Endothelial cell of umbilical vein (primary cell): Measurements from ENCODE around the gene EXOC6. TPM values are rescaled to one million over a fixed set of nuclear protein-coding genes. Genes with fewer than 3 reads are reported as not detected.

Source experiments
- BruUV-seq: library from RNA; stranded (reverse); fragments of 400-500 nt; replicated peaks from 2 replicates; lab custom pipeline; 2021; lab: Mats Ljungman, UMichigan
- CTCF ChIA-PET: fragments of 300-600, 350-600 bp; sonication (Branson Sonifier 250); formaldehyde crosslinking; loops from one replicate; lab custom pipeline; 2021; ENCODE audit warnings: antibody characterized with exemption, inconsistent platforms; lab: Charles Lee
- POLR2A ChIA-PET: fragments of 300-600, 350-600 bp; sonication (Branson Sonifier 250); formaldehyde crosslinking; loops from one replicate; lab custom pipeline; 2021; ENCODE audit warnings: antibody characterized with exemption, inconsistent platforms; lab: Charles Lee
- DNase-seq: peaks from one replicate; pipeline ENCODE4 v3.0.0-alpha.2; 2011; ENCODE audit warnings: low read depth, low spot score
- FAIRE-seq: peaks from 2 replicates; lab custom pipeline; 2011; peaks lifted over from hg19 to GRCh38; lab: Jason Lieb, UNC
- H2AFZ ChIP-seq: 2 replicates; pipeline ENCODE4 v1.6.0; 2012; ENCODE audit warnings: low read depth, low read length, control low read depth, inconsistent platforms
- H3K27ac ChIP-seq: 2 replicates; pipeline ENCODE4 v1.5.1; 2011; ENCODE audit warnings: low read depth, mild to moderate bottlenecking, control low read depth, low read length, moderate library complexity; ENCODE audit not compliant: insufficient read depth
- H3K27me3 ChIP-seq, 2 experiments: 2 replicates each; pipeline versions ENCODE4 v1.6.0 to v1.6.1; 2011; ENCODE audit warnings: low read length in 2 of 2, mixed read lengths in 1 of 2; ENCODE audit not compliant: control insufficient read depth in 2 of 2, insufficient read depth in 2 of 2
- H3K36me3 ChIP-seq, 2 experiments: 2 replicates in 1 of 2; 3 replicates in 1 of 2; pipeline ENCODE4 v1.5.1; 2011; ENCODE audit warnings: low read length in 2 of 2, mild to moderate bottlenecking in 1 of 2, moderate library complexity in 1 of 2; ENCODE audit not compliant: control insufficient read depth in 2 of 2, insufficient read depth in 2 of 2; ENCODE audit errors: extremely low read depth in 1 of 2
- H3K4me1 ChIP-seq: 3 replicates; pipeline ENCODE4 v1.5.1; 2011; ENCODE audit warnings: mild to moderate bottlenecking, low read length; ENCODE audit not compliant: control insufficient read depth, insufficient read depth; ENCODE audit errors: extremely low read depth
- H3K4me2 ChIP-seq: 2 replicates; pipeline ENCODE4 v1.6.1; 2011; ENCODE audit warnings: low read length, control low read depth, mixed read lengths; ENCODE audit not compliant: insufficient read depth
- H3K4me3 ChIP-seq, 3 experiments: fragments of 200-600 bp in 1 of 3; sonication (generic), shearing (Covaris generic) in 1 of 3; replicated peaks in 1 of 3; 2 replicates each; pipeline ENCODE4 v1.5.1; 2011 to 2016; ENCODE audit warnings: control low read depth in 3 of 3, low read length in 3 of 3, mild to moderate bottlenecking in 2 of 3, inconsistent platforms in 1 of 3, low read depth in 1 of 3, moderate library complexity in 1 of 3; ENCODE audit not compliant: insufficient read depth in 1 of 3
- H3K79me2 ChIP-seq: 2 replicates; pipeline ENCODE4 v1.6.0; 2012; ENCODE audit warnings: low read length, inconsistent platforms; ENCODE audit not compliant: control insufficient read depth, insufficient read depth
- H3K9ac ChIP-seq: replicated peaks from 2 replicates; pipeline ENCODE3; 2011; ENCODE audit warnings: low read length, control low read depth; ENCODE audit not compliant: insufficient read depth; ENCODE audit errors: extremely low read depth
- H3K9me1 ChIP-seq: replicated peaks from 3 replicates; pipeline ENCODE4 v1.6.0; 2011; ENCODE audit warnings: mild to moderate bottlenecking, low read length; ENCODE audit not compliant: control insufficient read depth, insufficient read depth; ENCODE audit errors: extremely low read depth
- H3K9me3 ChIP-seq: replicated peaks from 2 replicates; pipeline ENCODE4 v1.5.1; 2012; ENCODE audit warnings: low read length, inconsistent platforms; ENCODE audit not compliant: control insufficient read depth, insufficient read depth
- H4K20me1 ChIP-seq: replicated peaks from 2 replicates; pipeline ENCODE3; 2011; ENCODE audit warnings: mild to moderate bottlenecking, low read length; ENCODE audit not compliant: control insufficient read depth, insufficient read depth; ENCODE audit errors: extremely low read depth
- CTCF ChIP-seq, 2 donors: IDR thresholded peaks; 1 replicate in 1 of 2; 2 replicates in 1 of 2; pipeline ENCODE4 v1.5.1; 2011; ENCODE audit warnings: low read length in 2 of 2, mild to moderate bottlenecking in 2 of 2, moderate library complexity in 2 of 2, control low read depth in 1 of 2, inconsistent platforms in 1 of 2, low read depth in 1 of 2; ENCODE audit not compliant: insufficient read depth in 1 of 2; ENCODE audit errors: extremely low read depth in 1 of 2
- EZH2 ChIP-seq: IDR thresholded peaks from 2 replicates; pipeline ENCODE4 v1.6.1; 2012; ENCODE audit warnings: borderline replicate concordance, low read depth, mild to moderate bottlenecking, moderate library complexity, low read length, inconsistent platforms; ENCODE audit not compliant: severe bottlenecking
- POLR2AphosphoS5 ChIP-seq: IDR thresholded peaks from 2 replicates; pipeline ENCODE4 v1.6.1; 2012; ENCODE audit warnings: low read depth, mild to moderate bottlenecking, control low read depth, low read length, moderate library complexity; ENCODE audit not compliant: insufficient read depth
- dilution Hi-C: fragments of 300-500 bp; cut with MboI; formaldehyde crosslinking; loops from one replicate; pipeline ENCODE4 v1.15.0; 2019; ENCODE audit warnings: low sequenced_read_pairs; ENCODE audit not compliant: extremely low pct_ligation_motif_present
- intact Hi-C: fragments of 100-400 bp; cut with micrococcal nuclease; formaldehyde crosslinking; loops from one replicate; pipeline ENCODE4 v1.10.0; 2022
- polyA plus RNA-seq, 4 experiments: library from polyadenylated mRNA; depleted of rRNA in 3 of 4; stranded (reverse) in 3 of 4; unstranded in 1 of 4; fragments of >200 nt; gene quantifications; 2 replicates each; pipeline versions ENCODE4 v1.2.1 to v1.2.3, GENCODE V29; 2011 to 2012; ENCODE audit warnings: missing spikeins in 1 of 4
- total RNA-seq: library from RNA; stranded (reverse); gene quantifications from 2 replicates; pipeline ENCODE4 v1.2.3, GENCODE V29; 2021

The EXOC6 gene
- total and polyA plus RNA-seq, 2 donors (not counting 3 experiments of a cell fraction or from before 2014, with no cell fraction given) = 72.6 to 108 TPM

- FAIRE-seq (peak; percentile 54), DNase-seq (peak; percentile 75)
- ChIA-PET CTCF (interaction anchor here (0.6 to 4.1 kb wide), 7 partner anchors 10 to 316 kb away, joined by 3 to 60 read pairs (median 13); partner anchors contain the start of genes EXOC6 and HHEX), POLR2A (interaction anchor here (1.0 kb wide), 1 partner anchor 11 kb away, joined by 5 read pairs; no protein-coding TSS in a partner anchor)
- Histone ChIP-seq H3K9me3 (no peaks in the 10 kb centered on the region), H3K79me2 (peaks cover 56% of the 10 kb centered on the region), H4K20me1 (no peaks in the 10 kb centered on the region), H3K27me3 (no peaks in the 10 kb centered on the region), H3K9ac (peak overlapping the region; percentile 87), H3K4me1 (peaks cover 62% of the 10 kb centered on the region), H2AFZ (no peak overlapping the region), H3K36me3 (peaks cover 13 to 18% of the 10 kb centered on the region in 2 experiments), H3K27ac (peak overlapping the region; percentile 91), H3K4me3 (peak overlapping the region in 2 of 3 experiments; percentile 69 to 91), H3K9me1 (no peaks in the 10 kb centered on the region), H3K4me2 (peak overlapping the region; percentile 90)
- TF ChIP-seq POLR2AphosphoS5 = no peak
- TSS peak; percentile 61 for BruUV-seq
- dilution Hi-C loops (no loop called here), intact Hi-C loops (loop anchor here (5.0 to 10.0 kb wide), 2 partner anchors 261 to 632 kb away; partner anchors contain the start of gene IDE)
These were observed 15.2 kb upstream of the EXOC6 start for GRCh38 chr10:92832998-92833650.

- Histone ChIP-seq H2AFZ (no peak overlapping the region), H3K27me3 (no peaks in the 10 kb centered on the region), H3K4me1 (peaks cover 70% of the 10 kb centered on the region), H3K9me3 (no peaks in the 10 kb centered on the region), H3K79me2 (peaks cover 58% of the 10 kb centered on the region), H3K36me3 (peaks cover 18 to 20% of the 10 kb centered on the region in 2 experiments), H3K4me3 (peak overlapping the region; percentile 15 to 91 (median 69)), H3K9ac (peak overlapping the region; percentile 87), H3K4me2 (peak overlapping the region; percentile 90), H3K27ac (peak overlapping the region; percentile 91), H3K9me1 (no peaks in the 10 kb centered on the region), H4K20me1 (no peaks in the 10 kb centered on the region)
- no peak for FAIRE-seq
- POLR2A ChIA-PET = interaction anchor here (0.6 to 1.4 kb wide), 2 partner anchors 143 to 308 kb away, joined by 6 to 16 read pairs; no protein-coding TSS in a partner anchor
- TF ChIP-seq EZH2 (no peak), CTCF (IDR thresholded peaks at IDR 0.05; ENCODE audit: extremely low read depth in 1 of 2, insufficient read depth in 1 of 2, low read depth in 1 of 2, low read length in 2 of 2) (no peak)
- CTCF ChIA-PET = interaction anchor here (1.0 to 4.1 kb wide), 6 partner anchors 9 to 144 kb away, joined by 3 to 60 read pairs (median 20); partner anchors contain the start of genes EXOC6 and HHEX
- peak; percentile 59 for DNase-seq
- BruUV-seq = no TSS peak
- intact Hi-C loops = loop anchor here (5.0 to 10.0 kb wide), 2 partner anchors 262 to 630 kb away; partner anchors contain the start of gene IDE
- dilution Hi-C loops = no loop called here
These were observed 14.0 kb upstream of the EXOC6 start for GRCh38 chr10:92834331-92834730.
